Mesothelial cell of epicardium (in vitro differentiated cells): ENCODE data around the gene LAG3. TPM values are rescaled to one million over a fixed set of nuclear protein-coding genes. Genes with fewer than 3 reads are reported as not detected.
"Not testable (repeated sequence)": the region's sequence is repeated elsewhere in the genome, so short reads cannot be mapped to it uniquely, and the experiment has no call there.

Experiments
- DNase-seq, 2 experiments: peaks; one replicate each; pipeline ENCODE4 v3.0.0; 2021; ENCODE audit warnings: low spot score in 2 of 2; ENCODE audit not compliant: unreplicated experiment in 2 of 2
- H3K27ac Mint-ChIP-seq: 2 replicates; pipeline ENCODE4 v1.8.0; 2021; ENCODE audit warnings: mixed read lengths
- H3K27me3 Mint-ChIP-seq: 2 replicates; pipeline ENCODE4 v1.8.0; 2021; ENCODE audit warnings: low read depth, mixed read lengths
- H3K36me3 Mint-ChIP-seq: 2 replicates; pipeline ENCODE4 v1.8.0; 2021; ENCODE audit warnings: mixed read lengths
- H3K4me1 Mint-ChIP-seq: 2 replicates; pipeline ENCODE4 v1.8.0; 2021; ENCODE audit warnings: mixed read lengths
- H3K4me3 Mint-ChIP-seq: 2 replicates; pipeline ENCODE4 v1.8.0; 2021; ENCODE audit warnings: mild to moderate bottlenecking, moderate library complexity, mixed read lengths
- H3K9me3 Mint-ChIP-seq: 2 replicates; pipeline ENCODE4 v1.8.0; 2021; ENCODE audit warnings: mixed read lengths
- total RNA-seq: library from RNA; stranded (reverse); gene quantifications from 3 replicates; pipeline ENCODE4 v1.2.1, GENCODE V29; 2021
- TF ChIP-seq, protein P1 (sequence below): fragments of 200-600 bp; sonication (generic); IDR thresholded peaks from one replicate; pipeline ENCODE4 v1.5.0; 2021; ENCODE audit warnings: antibody characterized with exemption; ENCODE audit not compliant: unreplicated experiment

The LAG3 gene
- total RNA-seq, 1 donor from 2014 or later = 3.8 TPM

DNA sequence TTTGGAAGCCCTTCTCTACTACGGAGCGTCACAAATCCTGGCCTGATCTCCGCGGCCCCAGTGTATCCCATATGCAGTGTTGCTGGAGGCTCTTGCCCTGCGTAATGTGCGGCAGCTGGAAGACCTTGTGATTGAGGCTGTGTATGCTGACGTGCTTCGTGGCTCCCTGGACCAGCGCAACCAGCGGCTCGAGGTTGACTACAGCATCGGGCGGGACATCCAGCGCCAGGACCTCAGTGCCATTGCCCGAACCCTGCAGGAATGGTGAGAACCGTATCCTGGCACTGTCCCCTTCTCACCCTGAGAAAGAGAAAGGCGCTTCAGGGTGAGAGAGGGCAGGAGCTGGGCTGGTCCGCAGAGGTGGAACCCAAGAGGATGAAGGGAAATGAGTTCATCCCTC lies 43.1 kb upstream of the LAG3 start:
- Mint-ChIP-seq H3K27ac (no peak overlapping the region), H3K27me3 (no peaks in the 10 kb centered on the region), H3K4me3 (no peak overlapping the region), H3K4me1 (peaks cover 11% of the 10 kb centered on the region), H3K36me3 (peaks cover 26% of the 10 kb centered on the region), H3K9me3 (no peaks in the 10 kb centered on the region)
- no peak for DNase-seq
- TF ChIP-seq, protein P1, sequence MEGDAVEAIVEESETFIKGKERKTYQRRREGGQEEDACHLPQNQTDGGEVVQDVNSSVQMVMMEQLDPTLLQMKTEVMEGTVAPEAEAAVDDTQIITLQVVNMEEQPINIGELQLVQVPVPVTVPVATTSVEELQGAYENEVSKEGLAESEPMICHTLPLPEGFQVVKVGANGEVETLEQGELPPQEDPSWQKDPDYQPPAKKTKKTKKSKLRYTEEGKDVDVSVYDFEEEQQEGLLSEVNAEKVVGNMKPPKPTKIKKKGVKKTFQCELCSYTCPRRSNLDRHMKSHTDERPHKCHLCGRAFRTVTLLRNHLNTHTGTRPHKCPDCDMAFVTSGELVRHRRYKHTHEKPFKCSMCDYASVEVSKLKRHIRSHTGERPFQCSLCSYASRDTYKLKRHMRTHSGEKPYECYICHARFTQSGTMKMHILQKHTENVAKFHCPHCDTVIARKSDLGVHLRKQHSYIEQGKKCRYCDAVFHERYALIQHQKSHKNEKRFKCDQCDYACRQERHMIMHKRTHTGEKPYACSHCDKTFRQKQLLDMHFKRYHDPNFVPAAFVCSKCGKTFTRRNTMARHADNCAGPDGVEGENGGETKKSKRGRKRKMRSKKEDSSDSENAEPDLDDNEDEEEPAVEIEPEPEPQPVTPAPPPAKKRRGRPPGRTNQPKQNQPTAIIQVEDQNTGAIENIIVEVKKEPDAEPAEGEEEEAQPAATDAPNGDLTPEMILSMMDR = no peak

GRCh38 chr12:6730169-6730568 lies 42.2 kb upstream of the LAG3 start:
- Mint-ChIP-seq H3K36me3 (peaks cover 27% of the 10 kb centered on the region), H3K27ac (no peak overlapping the region), H3K9me3 (no peaks in the 10 kb centered on the region), H3K4me1 (peaks cover 5% of the 10 kb centered on the region), H3K27me3 (no peaks in the 10 kb centered on the region), H3K4me3 (no peak overlapping the region)
- TF ChIP-seq, protein P1 = peak; percentile 32
- DNase-seq = no peak

GRCh38 chr12:6734506-6735387 lies 37.6 kb upstream of the LAG3 start:
- TF ChIP-seq, protein P1 = no peak
- H3K36me3 Mint-ChIP-seq = peaks cover 20% of the 10 kb centered on the region
- peaks cover 9% of the 10 kb centered on the region for H3K4me1 Mint-ChIP-seq
- H3K4me3 Mint-ChIP-seq = no peak overlapping the region
- no peak for DNase-seq
- no peaks in the 10 kb centered on the region for H3K9me3 Mint-ChIP-seq
- no peak overlapping the region for H3K27ac Mint-ChIP-seq
- H3K27me3 Mint-ChIP-seq = no peaks in the 10 kb centered on the region

GRCh38 chr12:6735448-6736191 lies 36.7 kb upstream of the LAG3 start:
- Mint-ChIP-seq H3K36me3 (peaks cover 14% of the 10 kb centered on the region), H3K9me3 (no peaks in the 10 kb centered on the region), H3K27ac (peak overlapping the region; percentile 36)

GRCh38 chr12:6736754-6737153 lies 35.6 kb upstream of the LAG3 start:
- no peak overlapping the region for H3K4me3 Mint-ChIP-seq
- TF ChIP-seq, protein P1 = no peak
- H3K36me3 Mint-ChIP-seq = peaks cover 6% of the 10 kb centered on the region
- no peak for DNase-seq
- no peak overlapping the region for H3K27ac Mint-ChIP-seq
- H3K9me3 Mint-ChIP-seq = no peaks in the 10 kb centered on the region
- no peaks in the 10 kb centered on the region for H3K27me3 Mint-ChIP-seq
- peaks cover 9% of the 10 kb centered on the region for H3K4me1 Mint-ChIP-seq

More at GRCh38 chr12:6735448-6736191, 36.7 kb upstream of the LAG3 start:
- H3K4me3 Mint-ChIP-seq = no peak overlapping the region
- H3K4me1 Mint-ChIP-seq = peaks cover 9% of the 10 kb centered on the region
- peak in 1 of 2 experiments; percentile 63 for DNase-seq
- TF ChIP-seq, protein P1 = peak; percentile 47
- no peaks in the 10 kb centered on the region for H3K27me3 Mint-ChIP-seq

GRCh38 chr12:6742080-6742479 lies 30.2 kb upstream of the LAG3 start:
- not testable (repeated sequence) for H3K4me1 Mint-ChIP-seq, H3K4me3 Mint-ChIP-seq, H3K9me3 Mint-ChIP-seq, H3K36me3 Mint-ChIP-seq, H3K27me3 Mint-ChIP-seq, DNase-seq
- peak overlapping the region; percentile 8 for H3K27ac Mint-ChIP-seq
